T-helper 2 cell treated with Interferon-gamma antibody and Interleukin-4, amounts not matched to agents 100 ng/mL and 5 ng/mL, for 36 hours (primary cell): ENCODE results near the gene LRCOL1. TPM values are rescaled to one million over a fixed set of nuclear protein-coding genes. Genes with fewer than 3 reads are reported as not detected.

Experiments used
- total RNA-seq: library from RNA; stranded (reverse); gene quantifications from 2 replicates; pipeline ENCODE4 v1.2.3, GENCODE V29; 2022

Gene LRCOL1
- total RNA-seq, 1 donor from 2014 or later: not detected

Other genes with a start within 250 kb of the LRCOL1 start
- gene FBRSL1, start 120.4 kb downstream of the LRCOL1 start, total RNA-seq: 56.5 and 58.3 TPM in 2 replicates
- not detected in 2 replicates for gene P2RX2, start 8.2 kb upstream of the LRCOL1 start, total RNA-seq
- gene POLE, start 76.8 kb upstream of the LRCOL1 start, total RNA-seq: 144 and 154 TPM in 2 replicates
- 27.3 and 28.0 TPM in 2 replicates for gene PXMP2, start 77.0 kb upstream of the LRCOL1 start, total RNA-seq
- 58.2 and 59.7 TPM in 2 replicates for gene PGAM5, start 100.3 kb upstream of the LRCOL1 start, total RNA-seq
- gene ANKLE2, start 151.2 kb upstream of the LRCOL1 start, total RNA-seq: 97.9 and 104 TPM in 2 replicates
- 54.0 and 55.2 TPM in 2 replicates for gene GOLGA3, start 218.3 kb upstream of the LRCOL1 start, total RNA-seq